GM18951 (cell line): Measurements from ENCODE around the gene NHSL2.

Experiments used
- POLR2A ChIP-seq: IDR thresholded peaks from 4 replicates; pipeline ENCODE4 v1.6.1; 2011; ENCODE audit warnings: mild to moderate bottlenecking; ENCODE audit not compliant: insufficient read length, insufficient read depth; ENCODE audit errors: extremely low read depth
- in situ Hi-C: fragments of 300-500 bp; cut with MboI; formaldehyde crosslinking; loops from one replicate; pipeline ENCODE4 v1.12.0; 2022; ENCODE audit warnings: low sequenced_read_pairs, mixed read lengths, inconsistent platforms; ENCODE audit not compliant: unreplicated experiment

The NHSL2 gene

DNA sequence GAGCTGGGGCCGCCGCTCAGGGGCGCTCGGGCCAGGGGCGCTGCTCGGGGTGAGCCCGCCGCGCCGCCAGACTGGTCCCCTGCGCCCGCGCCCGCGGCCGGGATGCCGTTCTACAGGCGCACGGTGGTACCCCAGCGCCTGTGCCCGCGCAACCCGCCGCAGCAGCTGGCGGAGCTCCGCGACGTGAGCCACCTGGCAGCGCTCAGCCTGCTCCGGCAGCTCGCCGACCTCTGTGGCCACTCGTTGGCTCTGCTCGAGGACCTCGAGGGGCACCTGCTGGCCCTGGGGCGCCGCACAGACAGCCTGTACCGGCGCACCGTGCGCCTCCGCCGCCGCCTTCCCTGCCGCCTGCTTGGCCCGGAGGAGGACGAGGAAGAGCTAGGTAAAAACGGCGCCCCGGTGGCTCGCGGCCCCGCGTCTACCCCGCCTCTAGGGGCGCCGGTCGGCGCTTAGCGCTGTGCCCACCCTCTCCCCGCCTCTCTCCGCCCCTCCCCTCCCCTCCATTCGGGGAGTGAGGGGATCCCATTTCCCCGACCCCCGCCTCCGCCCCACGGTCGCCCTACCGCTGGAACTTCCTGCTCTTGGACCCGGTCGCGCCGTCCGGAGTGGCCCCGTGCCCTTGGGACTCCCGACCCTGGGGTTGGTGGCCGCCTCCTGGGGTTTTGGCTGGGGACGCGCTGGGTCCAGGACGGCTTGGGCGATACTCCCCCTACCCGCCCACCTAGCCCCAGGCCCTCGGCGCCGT is 513 bp downstream of the NHSL2 start:
- in situ Hi-C loops: no loop called here
- TF ChIP-seq POLR2A: no peak

DNA sequence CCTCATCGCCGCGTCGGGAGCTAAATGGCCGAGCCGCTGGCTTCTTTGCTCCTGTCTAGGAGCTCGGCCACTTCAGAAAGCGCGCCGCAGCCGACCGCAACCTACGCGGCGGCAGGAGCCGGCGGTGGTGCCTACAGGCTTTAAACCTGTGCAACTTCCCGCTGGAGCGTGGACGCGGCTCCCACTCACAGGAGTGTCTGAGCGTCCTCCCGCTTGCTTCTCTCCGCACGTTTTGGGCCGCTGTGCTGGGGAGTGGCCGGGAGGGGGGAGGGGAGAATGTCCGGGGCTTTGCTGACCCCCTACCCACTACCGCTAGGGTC is 1.0 kb downstream of the NHSL2 start:
- TF ChIP-seq POLR2A: no peak
- in situ Hi-C loops: no loop called here

DNA sequence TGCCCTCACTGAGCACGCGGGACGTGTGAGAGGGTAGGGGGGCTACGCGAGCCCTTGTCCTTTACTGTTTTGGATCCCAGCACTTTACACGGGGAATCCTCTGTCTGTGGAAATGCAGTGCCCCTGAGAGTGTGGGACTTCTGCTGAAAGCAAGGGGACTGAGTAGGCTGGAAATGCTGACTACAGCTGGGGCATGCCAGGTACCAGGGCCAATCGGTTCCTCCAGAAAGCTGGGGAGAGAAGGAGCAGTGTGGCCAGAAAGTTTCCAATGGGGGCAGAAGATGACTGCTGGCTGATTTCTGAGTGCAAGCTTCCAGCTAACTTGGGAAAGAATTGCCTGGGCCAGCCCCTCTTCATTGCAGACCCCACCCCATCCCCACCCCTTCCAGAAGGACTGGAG is 1.5 kb downstream of the NHSL2 start:
- TF ChIP-seq POLR2A: no peak
- in situ Hi-C loops: no loop called here

- no peak for TF ChIP-seq POLR2A
- in situ Hi-C loops: no loop called here
Measured at GRCh38 chrX:71913156-71913950, 2.7 kb downstream of the NHSL2 start.

DNA sequence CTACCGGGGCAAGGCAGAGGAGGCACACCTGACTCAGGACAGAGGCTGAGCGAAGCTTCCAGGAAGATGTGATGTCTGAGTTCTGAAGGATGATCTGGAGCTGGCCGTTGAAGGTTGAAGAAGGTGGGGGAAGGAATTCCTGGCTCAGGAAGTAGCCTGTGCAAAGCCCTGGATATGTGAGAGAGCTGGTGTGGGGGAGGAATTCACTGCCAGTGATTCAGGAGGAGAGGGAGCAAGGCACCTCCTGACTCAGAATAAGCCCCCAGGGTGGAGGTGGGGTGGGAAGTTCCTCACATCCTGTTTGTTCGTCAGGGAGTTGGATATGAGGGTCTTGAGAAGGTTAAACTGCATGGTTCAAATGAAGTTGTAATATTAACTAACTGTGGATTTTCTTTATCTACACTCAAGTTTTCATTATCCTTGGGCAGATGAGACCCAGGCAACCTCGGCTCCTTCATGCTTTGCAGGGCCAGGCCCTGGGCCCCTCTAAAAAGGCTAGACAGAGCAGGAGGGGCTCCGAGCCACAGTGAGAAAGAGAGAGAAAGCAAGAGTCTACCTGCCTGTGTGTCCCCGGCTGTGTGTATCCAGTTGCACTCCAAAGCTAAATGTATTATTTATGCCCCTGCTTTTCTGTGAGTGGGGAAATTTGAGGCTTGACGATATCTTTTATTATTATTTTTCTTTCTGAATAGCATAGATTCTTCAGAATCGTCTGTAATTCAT is 7.1 kb downstream of the NHSL2 start:
- in situ Hi-C loops: no loop called here
- no peak for TF ChIP-seq POLR2A

DNA sequence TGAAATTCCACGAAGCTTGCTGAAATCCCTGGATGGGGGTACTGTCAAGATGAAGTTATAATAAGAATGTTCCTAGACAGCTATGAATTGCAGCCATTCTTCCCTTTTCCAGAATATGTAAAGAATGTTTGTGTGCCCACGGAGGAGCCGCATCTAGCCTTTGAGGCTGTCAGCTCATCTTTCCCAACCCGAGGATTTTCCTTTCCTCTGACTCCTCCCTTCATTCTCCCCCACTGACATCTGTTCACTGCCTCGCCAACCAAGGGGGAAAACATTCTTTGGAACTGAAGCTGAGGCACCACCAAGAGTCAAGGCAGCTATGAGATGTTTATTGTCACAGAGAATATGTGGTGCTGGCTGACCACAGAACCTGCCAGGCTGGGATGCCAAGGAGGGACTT is 8.8 kb downstream of the NHSL2 start:
- in situ Hi-C loops: no loop called here

GRCh38 chrX:71919886-71920285 is 9.2 kb downstream of the NHSL2 start:
- in situ Hi-C loops: no loop called here
- TF ChIP-seq POLR2A: no peak

More for the DNA sequence above, 8.8 kb downstream of the NHSL2 start:
- no peak for TF ChIP-seq POLR2A

- TF ChIP-seq POLR2A: no peak
- in situ Hi-C loops: no loop called here
Measured at GRCh38 chrX:71922686-71923085, 12.0 kb downstream of the NHSL2 start.

DNA sequence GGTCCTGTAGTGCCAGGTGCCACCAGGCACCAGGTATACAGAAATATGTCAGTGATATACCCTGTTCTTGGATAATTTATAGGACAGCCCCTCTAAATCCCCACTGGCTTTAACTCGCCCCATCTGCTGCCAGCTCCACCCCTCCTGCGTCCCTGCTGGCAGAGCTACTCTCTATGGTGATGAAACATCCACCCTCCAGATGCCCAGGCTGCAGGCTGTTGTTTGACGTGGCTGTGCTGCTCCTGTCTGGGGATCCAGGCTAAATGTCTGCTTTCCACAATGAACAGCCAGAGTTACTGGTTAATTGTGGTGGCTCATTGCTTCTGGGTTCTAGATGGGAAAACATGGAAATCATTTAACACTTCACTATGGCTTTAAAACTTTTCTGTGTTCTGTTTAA is 12.9 kb downstream of the NHSL2 start:
- no peak for TF ChIP-seq POLR2A
- in situ Hi-C loops: no loop called here

DNA sequence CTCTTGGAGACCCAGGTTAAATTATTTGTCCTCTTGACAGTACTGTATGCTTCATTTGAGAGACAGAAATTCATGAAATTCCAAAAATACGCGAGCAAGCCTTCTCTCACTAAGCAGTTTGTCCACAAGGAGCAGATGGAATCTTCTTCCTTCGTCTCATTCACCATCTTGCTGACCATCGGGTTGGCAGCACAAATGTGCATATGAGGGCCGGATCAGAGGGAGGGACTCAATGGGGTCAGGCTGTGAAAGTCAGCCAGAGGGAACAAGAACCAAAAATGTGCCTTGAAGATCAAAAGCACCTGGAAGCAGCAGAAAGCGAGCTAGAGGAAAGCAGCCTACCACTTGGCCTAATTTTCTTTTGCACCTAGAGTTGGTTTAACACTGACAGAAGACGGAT is 16.4 kb downstream of the NHSL2 start:
- in situ Hi-C loops: no loop called here
- TF ChIP-seq POLR2A: no peak

DNA sequence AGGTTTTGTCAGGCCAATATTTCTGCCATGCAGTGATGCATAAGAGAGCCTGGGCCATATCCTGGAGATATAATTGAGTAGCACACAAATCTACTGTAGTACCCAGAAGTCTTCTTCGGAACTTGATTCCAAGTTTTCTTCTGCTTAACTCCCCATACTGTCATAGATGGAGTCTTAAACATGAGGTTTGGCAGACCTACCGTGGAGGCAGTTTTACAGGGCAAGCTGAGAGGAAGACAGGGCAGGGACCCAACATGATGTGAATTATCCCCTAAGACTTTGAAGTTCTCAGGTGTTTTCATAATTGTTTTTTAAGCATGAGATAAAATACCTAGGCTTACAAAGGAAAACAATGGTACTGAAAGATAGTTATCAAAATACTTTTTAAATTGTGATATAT is 18.2 kb downstream of the NHSL2 start:
- in situ Hi-C loops: no loop called here
- no peak for TF ChIP-seq POLR2A

DNA sequence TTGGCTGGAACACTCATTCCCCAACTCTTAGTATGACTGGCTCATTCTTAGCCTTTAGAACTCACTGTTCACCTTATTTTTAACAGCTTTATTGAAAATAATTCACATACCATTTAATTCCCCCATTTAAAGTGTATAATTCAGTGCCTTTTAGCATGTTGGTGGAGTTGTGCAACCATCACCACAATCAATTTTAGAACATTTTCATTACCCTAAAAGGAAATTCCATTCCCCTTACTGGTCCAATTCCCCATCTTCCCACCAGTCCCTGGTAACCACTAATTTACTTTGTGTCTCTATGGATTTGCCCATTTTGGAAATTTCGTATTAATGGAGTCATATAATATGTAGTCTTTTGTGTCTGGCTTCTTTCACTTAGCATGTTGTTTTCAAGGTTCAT is 19.7 kb downstream of the NHSL2 start:
- TF ChIP-seq POLR2A: no peak
- in situ Hi-C loops: no loop called here

- in situ Hi-C loops: no loop called here
- no peak for TF ChIP-seq POLR2A
Measured at GRCh38 chrX:71935476-71935875, 24.8 kb downstream of the NHSL2 start.
